ENCODE measurements around the gene MAGEH1.
"Not testable (repeated sequence)": the region's sequence is repeated elsewhere in the genome, so short reads cannot be mapped to it uniquely, and the experiment has no call there.

MAGEH1 gene

GRCh38 chrX:55451990-55452832, at the start of gene MAGEH1:
TSS of gene MAGEH1 (plus strand) at chrX:55452127. CDS start at chrX:55452375, 248 bp downstream.
- DNase-seq (ENCODE audit: low spot score): peak; percentile 45

GRCh38 chrX:55427079-55427478, 24.8 kb upstream of the MAGEH1 start:
- not testable (repeated sequence) for DNase-seq (ENCODE audit: low spot score)

GRCh38 chrX:55443468-55443867, 8.5 kb upstream of the MAGEH1 start:
- not testable (repeated sequence) for DNase-seq (ENCODE audit: low spot score)

GRCh38 chrX:55450259-55450658, 1.7 kb upstream of the MAGEH1 start:
- no peak for DNase-seq (ENCODE audit: low spot score)

- DNase-seq (ENCODE audit: low spot score): no peak
Observed at GRCh38 chrX:55451141-55451540, 786 bp upstream of the MAGEH1 start.

- DNase-seq (ENCODE audit: low spot score): no peak
Observed at GRCh38 chrX:55451626-55451989, 319 bp upstream of the MAGEH1 start.

- no peak for DNase-seq (ENCODE audit: low spot score)
Observed at GRCh38 chrX:55452833-55453124, 852 bp downstream of the MAGEH1 start.

GRCh38 chrX:55455708-55456107, 3.8 kb downstream of the MAGEH1 start:
- not testable (repeated sequence) for DNase-seq (ENCODE audit: low spot score)

GRCh38 chrX:55459426-55459825, 7.5 kb downstream of the MAGEH1 start:
- not testable (repeated sequence) for DNase-seq (ENCODE audit: low spot score)

- DNase-seq (ENCODE audit: low spot score): not testable (repeated sequence)
Observed at GRCh38 chrX:55459926-55460325, 8.0 kb downstream of the MAGEH1 start.

- not testable (repeated sequence) for DNase-seq (ENCODE audit: low spot score)
Observed at GRCh38 chrX:55464050-55464449, 12.1 kb downstream of the MAGEH1 start.

GRCh38 chrX:55465108-55465507, 13.2 kb downstream of the MAGEH1 start:
- not testable (repeated sequence) for DNase-seq (ENCODE audit: low spot score)

GRCh38 chrX:55465791-55466190, 13.9 kb downstream of the MAGEH1 start:
- not testable (repeated sequence) for DNase-seq (ENCODE audit: low spot score)

- DNase-seq (ENCODE audit: low spot score): not testable (repeated sequence)
Observed at GRCh38 chrX:55479956-55480355, 28.0 kb downstream of the MAGEH1 start.

GRCh38 chrX:55480390-55481062, 28.6 kb downstream of the MAGEH1 start:
- DNase-seq (ENCODE audit: low spot score): no peak

- no peak for DNase-seq (ENCODE audit: low spot score)
Observed at GRCh38 chrX:55484948-55485347, 33.0 kb downstream of the MAGEH1 start.

- no peak for DNase-seq (ENCODE audit: low spot score)
Observed at GRCh38 chrX:55486736-55487135, 34.8 kb downstream of the MAGEH1 start.

- no peak for DNase-seq (ENCODE audit: low spot score)
Observed at GRCh38 chrX:55487143-55487542, 35.2 kb downstream of the MAGEH1 start.

- DNase-seq (ENCODE audit: low spot score): no peak
Observed at GRCh38 chrX:55488006-55488592, 36.2 kb downstream of the MAGEH1 start.

GRCh38 chrX:55488593-55489313, 36.8 kb downstream of the MAGEH1 start:
- peak; percentile 26 for DNase-seq (ENCODE audit: low spot score)

GRCh38 chrX:55489314-55490009, 37.5 kb downstream of the MAGEH1 start, which contains the start of gene USP51:
TSS of gene USP51 (minus strand) at chrX:55489848. CDS start at chrX:55488939, 909 bp downstream.
- no peak for DNase-seq (ENCODE audit: low spot score)

- no peak for DNase-seq (ENCODE audit: low spot score)
Observed at GRCh38 chrX:55490121-55490520, 38.2 kb downstream of the MAGEH1 start.

Measured in hematopoietic multipotent progenitor cell treated with erythropoietin and hydrocortisone succinate and interleukin-3 and kit ligand, for 15 days (in vitro differentiated cells).